ENCODE data around the gene DOCK2. TPM values are rescaled to one million over a fixed set of nuclear protein-coding genes. Genes with fewer than 3 reads are reported as not detected.

The DOCK2 gene
- total RNA-seq, 1 donor from 2014 or later = 3.9 TPM

DNA sequence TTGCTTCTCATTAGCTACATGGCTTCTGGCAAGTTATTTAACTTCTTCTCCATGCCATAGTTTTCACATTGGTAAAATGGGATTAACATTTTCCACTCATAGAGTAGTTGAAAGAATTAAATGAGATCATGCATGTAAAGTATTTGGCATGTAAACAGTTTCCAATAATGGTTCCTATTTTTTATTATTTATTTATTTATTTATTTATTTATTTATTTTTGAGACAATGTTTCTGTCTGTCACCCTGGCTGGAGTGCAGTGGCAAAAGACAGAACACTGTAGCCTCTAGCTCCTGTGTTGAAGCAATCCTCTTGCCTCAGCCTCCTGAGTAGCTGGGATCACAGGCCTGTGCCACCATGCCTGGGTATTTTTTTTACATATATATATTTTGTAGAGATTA lies 117.7 kb downstream of the DOCK2 start:
- DNase-seq (ENCODE audit: low read depth) = no peak
- no peak for TF ChIP-seq CTCF (IDR thresholded peaks at IDR 0.05; ENCODE audit: insufficient read depth, low read length, poor library complexity, severe bottlenecking)
- Histone ChIP-seq H3K36me3 (ENCODE audit: control insufficient read depth, insufficient read depth, low read length) (no peaks in the 10 kb centered on the region), H3K4me3 (ENCODE audit: low read depth, low read length) (no peak overlapping the region), H3K27me3 (ENCODE audit: control insufficient read depth, insufficient read depth, low read length) (no peaks in the 10 kb centered on the region)

DNA sequence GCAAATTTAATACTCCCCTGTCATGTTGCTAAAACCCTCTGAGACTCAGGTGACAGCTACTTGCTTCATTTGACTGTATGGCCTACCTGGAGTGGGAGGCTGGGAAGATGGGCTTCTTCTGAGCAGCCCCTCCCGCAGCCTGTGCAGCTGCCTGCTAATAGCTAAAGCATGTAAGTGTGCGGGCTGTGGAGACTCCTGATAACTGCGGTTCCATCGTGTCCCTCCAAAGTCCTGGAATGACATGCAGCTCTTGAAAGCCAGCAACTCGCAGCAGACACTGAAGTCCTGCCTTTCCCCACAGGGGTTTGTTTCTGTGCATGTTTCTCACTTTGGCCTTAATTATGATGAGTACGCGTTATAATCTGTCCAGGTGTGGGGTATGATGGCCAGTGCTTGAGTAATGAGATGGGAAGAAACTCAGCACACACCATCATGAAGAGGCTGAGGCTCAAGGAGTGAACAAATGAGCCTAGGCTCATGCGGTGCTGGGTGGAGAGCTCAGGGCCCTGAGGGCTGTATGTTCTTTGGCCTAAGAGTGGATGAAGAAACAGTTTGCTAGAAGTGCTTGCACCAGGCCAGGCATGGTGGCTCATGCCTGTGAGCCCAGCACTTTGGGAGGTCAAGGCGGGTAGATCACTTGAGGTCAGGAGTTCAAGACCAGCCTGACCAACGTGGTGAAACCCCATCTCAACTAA lies 119.1 kb downstream of the DOCK2 start:
- TF ChIP-seq CTCF (IDR thresholded peaks at IDR 0.05; ENCODE audit: insufficient read depth, low read length, poor library complexity, severe bottlenecking) = no peak
- H3K4me3 ChIP-seq (ENCODE audit: low read depth, low read length) = no peak overlapping the region
- no peak for DNase-seq (ENCODE audit: low read depth)
- H3K27me3 ChIP-seq (ENCODE audit: control insufficient read depth, insufficient read depth, low read length) = no peaks in the 10 kb centered on the region
- no peaks in the 10 kb centered on the region for H3K36me3 ChIP-seq (ENCODE audit: control insufficient read depth, insufficient read depth, low read length)

DNA sequence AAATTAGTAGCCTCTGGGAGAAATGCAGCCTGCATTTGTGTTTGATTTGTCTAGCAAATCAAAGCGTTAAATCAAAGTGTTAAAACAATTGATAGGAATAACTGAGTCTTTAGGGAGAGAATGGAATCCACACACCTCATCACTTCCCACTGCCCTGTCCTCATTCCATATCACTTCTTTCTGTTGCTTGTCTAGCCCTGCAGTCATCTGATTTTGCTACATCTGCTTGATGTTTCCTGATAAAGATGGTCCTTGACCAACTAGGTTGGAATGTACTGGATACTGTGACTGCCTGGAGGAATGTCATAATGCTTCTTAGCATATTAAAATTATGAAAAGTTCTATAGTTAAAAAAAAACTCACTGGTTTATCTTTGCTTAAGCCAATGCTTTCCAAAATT lies 119.9 kb downstream of the DOCK2 start:
- DNase-seq (ENCODE audit: low read depth) = no peak
- no peaks in the 10 kb centered on the region for H3K27me3 ChIP-seq (ENCODE audit: control insufficient read depth, insufficient read depth, low read length)
- H3K4me3 ChIP-seq (ENCODE audit: low read depth, low read length) = no peak overlapping the region
- no peaks in the 10 kb centered on the region for H3K36me3 ChIP-seq (ENCODE audit: control insufficient read depth, insufficient read depth, low read length)
- no peak for TF ChIP-seq CTCF (IDR thresholded peaks at IDR 0.05; ENCODE audit: insufficient read depth, low read length, poor library complexity, severe bottlenecking)

- no peak for TF ChIP-seq CTCF (IDR thresholded peaks at IDR 0.05; ENCODE audit: insufficient read depth, low read length, poor library complexity, severe bottlenecking)
These were observed 121.8 kb downstream of the DOCK2 start for GRCh38 chr5:169758886-169759285.

DNA sequence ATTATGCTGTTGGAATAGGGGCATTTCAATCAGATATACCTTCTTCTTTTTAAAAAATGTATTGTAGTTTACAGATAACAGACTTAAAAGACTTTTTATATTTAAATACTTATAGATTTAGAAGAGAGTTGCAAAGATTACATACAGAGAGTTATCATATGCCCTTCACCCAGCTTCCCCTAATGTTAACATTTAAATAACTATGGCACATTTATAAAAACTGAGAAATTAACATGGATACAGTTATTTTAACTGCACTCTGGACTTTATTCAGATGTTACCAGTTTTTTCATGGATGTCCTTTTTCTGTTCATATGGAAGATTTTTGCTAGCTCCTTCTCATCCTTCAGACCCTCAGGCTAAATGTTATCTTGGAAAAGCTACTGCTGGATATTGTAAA lies 123.2 kb downstream of the DOCK2 start:
- no peak for TF ChIP-seq CTCF (IDR thresholded peaks at IDR 0.05; ENCODE audit: insufficient read depth, low read length, poor library complexity, severe bottlenecking)
- no peaks in the 10 kb centered on the region for H3K36me3 ChIP-seq (ENCODE audit: control insufficient read depth, insufficient read depth, low read length)
- DNase-seq (ENCODE audit: low read depth) = no peak
- no peaks in the 10 kb centered on the region for H3K27me3 ChIP-seq (ENCODE audit: control insufficient read depth, insufficient read depth, low read length)
- H3K4me3 ChIP-seq (ENCODE audit: low read depth, low read length) = no peak overlapping the region

More at GRCh38 chr5:169758886-169759285, 121.8 kb downstream of the DOCK2 start:
- Histone ChIP-seq H3K27me3 (ENCODE audit: control insufficient read depth, insufficient read depth, low read length) (no peaks in the 10 kb centered on the region), H3K36me3 (ENCODE audit: control insufficient read depth, insufficient read depth, low read length) (no peaks in the 10 kb centered on the region), H3K4me3 (ENCODE audit: low read depth, low read length) (no peak overlapping the region)
- DNase-seq (ENCODE audit: low read depth) = no peak
